Rectal smooth muscle tissue (tissue), 1 donor: ENCODE data around the gene HIVEP2.

Experiments used
- H3K27ac ChIP-seq: one replicate; pipeline ENCODE4 v1.7.0; 2013; ENCODE audit warnings: low read depth, low read length, inconsistent platforms
- H3K27me3 ChIP-seq: one replicate; pipeline ENCODE4 v1.7.0; 2013; ENCODE audit warnings: low read length; ENCODE audit not compliant: control insufficient read depth, insufficient read depth
- H3K36me3 ChIP-seq: one replicate; pipeline ENCODE4 v1.7.0; 2013; ENCODE audit warnings: low read length; ENCODE audit not compliant: control insufficient read depth, insufficient read depth
- H3K4me1 ChIP-seq: one replicate; pipeline ENCODE4 v1.7.0; 2013; ENCODE audit warnings: low read length; ENCODE audit not compliant: control insufficient read depth, insufficient read depth
- H3K4me3 ChIP-seq: one replicate; pipeline ENCODE4 v1.7.0; 2013; ENCODE audit warnings: low read length
- H3K9ac ChIP-seq: one replicate; pipeline ENCODE4 v1.7.0; 2013; ENCODE audit warnings: low read length

The HIVEP2 gene

GRCh38 chr6:142956726-142957125, 11.8 kb upstream of the HIVEP2 start:
- no peaks in the 10 kb centered on the region for H3K4me1 ChIP-seq
- H3K27ac ChIP-seq: no peak overlapping the region
- no peaks in the 10 kb centered on the region for H3K36me3 ChIP-seq
- no peaks in the 10 kb centered on the region for H3K27me3 ChIP-seq
- no peak overlapping the region for H3K4me3 ChIP-seq
- H3K9ac ChIP-seq: no peak overlapping the region

- Histone ChIP-seq H3K36me3 (no peaks in the 10 kb centered on the region), H3K4me3 (no peak overlapping the region), H3K9ac (no peak overlapping the region), H3K27me3 (no peaks in the 10 kb centered on the region), H3K27ac (no peak overlapping the region), H3K4me1 (no peaks in the 10 kb centered on the region)
Observed at GRCh38 chr6:142954844-142955243, 9.9 kb upstream of the HIVEP2 start.

- no peaks in the 10 kb centered on the region for H3K27me3 ChIP-seq
- H3K4me1 ChIP-seq: no peaks in the 10 kb centered on the region
- no peak overlapping the region for H3K9ac ChIP-seq
- H3K36me3 ChIP-seq: no peaks in the 10 kb centered on the region
- H3K4me3 ChIP-seq: no peak overlapping the region
- H3K27ac ChIP-seq: no peak overlapping the region
Observed at GRCh38 chr6:142953373-142954273, 8.6 kb upstream of the HIVEP2 start.

GRCh38 chr6:142952614-142953013, 7.6 kb upstream of the HIVEP2 start:
- Histone ChIP-seq H3K4me3 (no peak overlapping the region), H3K27ac (no peak overlapping the region), H3K27me3 (no peaks in the 10 kb centered on the region), H3K9ac (no peak overlapping the region), H3K4me1 (no peaks in the 10 kb centered on the region), H3K36me3 (no peaks in the 10 kb centered on the region)

- Histone ChIP-seq H3K36me3 (no peaks in the 10 kb centered on the region), H3K27me3 (no peaks in the 10 kb centered on the region), H3K4me1 (no peaks in the 10 kb centered on the region), H3K9ac (no peak overlapping the region), H3K27ac (no peak overlapping the region), H3K4me3 (no peak overlapping the region)
Observed at GRCh38 chr6:142950291-142950690, 5.3 kb upstream of the HIVEP2 start.

GRCh38 chr6:142947714-142948480, 2.9 kb upstream of the HIVEP2 start:
- H3K9ac ChIP-seq: peak overlapping the region; percentile 1
- H3K4me1 ChIP-seq: no peaks in the 10 kb centered on the region
- peak overlapping the region; percentile 89 for H3K4me3 ChIP-seq
- no peaks in the 10 kb centered on the region for H3K36me3 ChIP-seq
- H3K27ac ChIP-seq: peak overlapping the region; percentile 98
- no peaks in the 10 kb centered on the region for H3K27me3 ChIP-seq

GRCh38 chr6:142946924-142947713, 2.1 kb upstream of the HIVEP2 start:
- H3K27ac ChIP-seq: peak overlapping the region; percentile 98
- peak overlapping the region; percentile 88 for H3K9ac ChIP-seq
- H3K4me1 ChIP-seq: peaks cover 2% of the 10 kb centered on the region
- H3K4me3 ChIP-seq: peak overlapping the region; percentile 89
- no peaks in the 10 kb centered on the region for H3K27me3 ChIP-seq
- H3K36me3 ChIP-seq: no peaks in the 10 kb centered on the region

- Histone ChIP-seq H3K4me1 (peaks cover 2% of the 10 kb centered on the region), H3K4me3 (peak overlapping the region; percentile 89), H3K9ac (peak overlapping the region; percentile 94), H3K27ac (peak overlapping the region; percentile 98), H3K27me3 (no peaks in the 10 kb centered on the region), H3K36me3 (no peaks in the 10 kb centered on the region)
Observed at GRCh38 chr6:142946181-142946923, 1.4 kb upstream of the HIVEP2 start.

- Histone ChIP-seq H3K27me3 (no peaks in the 10 kb centered on the region), H3K36me3 (no peaks in the 10 kb centered on the region), H3K4me1 (peaks cover 2% of the 10 kb centered on the region), H3K27ac (peak overlapping the region; percentile 98), H3K9ac (peak overlapping the region; percentile 94), H3K4me3 (peak overlapping the region; percentile 89)
Observed at GRCh38 chr6:142945446-142946180, 637 bp upstream of the HIVEP2 start.

GRCh38 chr6:142944124-142945048, 590 bp downstream of the HIVEP2 start:
- peak overlapping the region; percentile 98 for H3K27ac ChIP-seq
- peaks cover 2% of the 10 kb centered on the region for H3K4me1 ChIP-seq
- peak overlapping the region; percentile 89 for H3K4me3 ChIP-seq
- peak overlapping the region; percentile 99 for H3K9ac ChIP-seq
- H3K27me3 ChIP-seq: no peaks in the 10 kb centered on the region
- H3K36me3 ChIP-seq: no peaks in the 10 kb centered on the region
